A549 (cell line): Measurements from ENCODE around the gene PCGF2. TPM values are rescaled to one million over a fixed set of nuclear protein-coding genes. Genes with fewer than 3 reads are reported as not detected.

Source experiments
- ATAC-seq, 2 experiments: fragments of 200-7000 bp in 1 of 2; fragments of >200 bp in 1 of 2; cut with Nextera tagmentation in 1 of 2; cut with Tn5 transposase in 1 of 2; 3 replicates each; pipeline versions ENCODE4 v1.8.0 to v1.9.1; 2018 to 2020; ENCODE audit warnings: mild to moderate bottlenecking in 1 of 2, moderate library complexity in 1 of 2
- CTCF ChIA-PET: fragments of 300-600 bp; sonication (Branson Sonifier 250); formaldehyde crosslinking; extraction: SDS; loops from one replicate; lab custom pipeline; 2021; ENCODE audit warnings: antibody characterized with exemption, inconsistent platforms; lab: Yijun Ruan, JAX
- POLR2A ChIA-PET: fragments of 350-600 bp; formaldehyde crosslinking; extraction: SDS; loops from one replicate; lab custom pipeline; 2021; ENCODE audit warnings: antibody characterized with exemption, inconsistent platforms; lab: Yijun Ruan, JAX
- DNase-seq, 2 experiments: peaks; one replicate each; pipeline versions ENCODE4 v3.0.0 to v3.0.0-alpha.2; 2011 to 2016; ENCODE audit warnings: low read depth in 1 of 2, low spot score in 1 of 2
- FAIRE-seq: peaks from 2 replicates; lab custom pipeline; 2011; peaks lifted over from hg19 to GRCh38; lab: Jason Lieb, UNC
- H3K27ac ChIP-seq, 2 experiments: fragments of >200 bp; sonication (Bioruptor Twin); formaldehyde crosslinking; 3 replicates each; pipeline ENCODE4 v1.5.1; 2016 to 2017
- H3K4me1 ChIP-seq: fragments of >200 bp; sonication (Bioruptor Twin); formaldehyde crosslinking; 3 replicates; pipeline ENCODE4 v1.6.1; 2016
- H3K4me2 ChIP-seq: fragments of >200 bp; sonication (Bioruptor Twin); formaldehyde crosslinking; 3 replicates; pipeline ENCODE4 v1.6.1; 2016
- H3K4me3 ChIP-seq: fragments of >200 bp; sonication (Bioruptor Twin); formaldehyde crosslinking; 3 replicates; pipeline ENCODE4 v1.5.1; 2016
- H3K9me3 ChIP-seq: fragments of >200 bp; sonication (Bioruptor Twin); formaldehyde crosslinking; 3 replicates; pipeline ENCODE4 v1.6.1; 2016
- BCL3 ChIP-seq: fragments of >200 bp; sonication (Bioruptor Twin); formaldehyde crosslinking; IDR thresholded peaks from 3 replicates; pipeline ENCODE4 v1.6.1; 2016
- BHLHE40 ChIP-seq: IDR thresholded peaks from 2 replicates; pipeline ENCODE4 v1.6.1; 2012; ENCODE audit warnings: low read depth, low read length, inconsistent platforms
- E2F6 ChIP-seq: IDR thresholded peaks from 2 replicates; pipeline ENCODE4 v1.6.1; 2012; ENCODE audit warnings: low read depth, borderline replicate concordance
- ELK1 ChIP-seq: fragments of 150-350 bp; IDR thresholded peaks from 2 replicates; pipeline ENCODE4 v1.6.1; 2014; ENCODE audit warnings: low read depth, mild to moderate bottlenecking, low read length
- EP300 ChIP-seq, 2 experiments: fragments of >200 bp; sonication (Bioruptor Twin); formaldehyde crosslinking; IDR thresholded peaks; 2 replicates in 1 of 2; 3 replicates in 1 of 2; pipeline ENCODE4 v1.6.1; 2016 to 2017
- HMGXB4 ChIP-seq: fragments of 250-450 bp; sonication (Bioruptor Pico); IDR thresholded peaks from 2 replicates; pipeline ENCODE4 v1.5.0; 2021; ENCODE audit warnings: mild to moderate bottlenecking, moderate library complexity, borderline replicate concordance
- KDM1A ChIP-seq: fragments of 200-600 bp; sonication (generic); IDR thresholded peaks from 2 replicates; pipeline ENCODE4 v1.6.1; 2016; ENCODE audit warnings: low read depth, mild to moderate bottlenecking
- MYC ChIP-seq: IDR thresholded peaks from 2 replicates; pipeline ENCODE4 v1.6.1; 2012; ENCODE audit warnings: mild to moderate bottlenecking, inconsistent platforms, low read length, improper control_type of control experiment, borderline replicate concordance
- POLR2AphosphoS2 ChIP-seq: conservative IDR thresholded peaks from 2 replicates; pipeline ENCODE4 v1.6.1; 2012; ENCODE audit warnings: low read length, improper control_type of control experiment, inconsistent platforms
- RAD21 ChIP-seq, 2 experiments: fragments of >200 bp in 1 of 2; sonication (Bioruptor Twin) in 1 of 2; formaldehyde crosslinking in 1 of 2; IDR thresholded peaks in 1 of 2; conservative IDR thresholded peaks in 1 of 2; 2 replicates in 1 of 2; 3 replicates in 1 of 2; pipeline ENCODE4 v1.6.1; 2012 to 2018; ENCODE audit warnings: inconsistent platforms in 1 of 2
- RARB ChIP-seq: fragments of 250-450 bp; sonication (Bioruptor Pico); IDR thresholded peaks from 2 replicates; pipeline ENCODE4 v1.8.0; 2021; ENCODE audit warnings: mild to moderate bottlenecking, moderate library complexity
- REST ChIP-seq: fragments of 200-600 bp; sonication (generic); IDR thresholded peaks from 2 replicates; pipeline ENCODE4 v1.6.1; 2016; ENCODE audit warnings: antibody characterized with exemption, mild to moderate bottlenecking, moderate library complexity
- SMC3 ChIP-seq: fragments of >200 bp; sonication (Bioruptor Twin); formaldehyde crosslinking; IDR thresholded peaks from 3 replicates; pipeline ENCODE4 v1.6.1; 2018; ENCODE audit warnings: inconsistent platforms
- ZC3H11A ChIP-seq: fragments of 450-650 bp; IDR thresholded peaks from 2 replicates; pipeline ENCODE4 v1.6.1; 2014; ENCODE audit warnings: antibody characterized with exemption, mild to moderate bottlenecking
- WGBS: methylation state at CpG from one replicate; pipeline ENCODE4 v1.1.6; 2017; ENCODE audit errors: missing lambda C conversion rate; 5-methylcytosine and 5-hydroxymethylcytosine counted together
- polyA plus RNA-seq, 4 experiments: library from polyadenylated mRNA; depleted of rRNA in 3 of 4; stranded (reverse); fragments of >200 nt; fragmentation: RNase III in 1 of 4; extraction: RNeasy Plus Mini Kit Qiagen cat#74134 plus additional on column Dnase treatment in 1 of 4; gene quantifications; 2 replicates in 3 of 4; 3 replicates in 1 of 4; pipeline ENCODE4 v1.2.3, GENCODE V29; 2011 to 2017

The PCGF2 gene
- polyA plus RNA-seq, 2 of the 4 experiments (the other 2 are of a cell fraction), result 19.9 to 43.6 TPM

GRCh38 chr17:38745545-38745944 is 2.6 kb downstream of the PCGF2 start:
- no peak overlapping the region for H3K4me3 ChIP-seq
- no peak for TF ChIP-seq ZC3H11A
- TF ChIP-seq MYC, result no peak
- no peak for TF ChIP-seq E2F6
- TF ChIP-seq BHLHE40, result no peak
- TF ChIP-seq ELK1, result no peak
- TF ChIP-seq POLR2AphosphoS2, result no peak
- no peak for TF ChIP-seq HMGXB4 (CRISPR knock-in tag)
- ChIA-PET POLR2A (no interaction called here), CTCF (interaction anchor here (1.0 to 5.8 kb wide), 6 partner anchors 9 to 77 kb away, joined by 3 to 107 read pairs (median 4); partner anchors contain the start of gene CISD3)
- peak overlapping the region in 1 of 2 experiments; percentile 98; a peak in 2 of 6 replicates for H3K27ac ChIP-seq
- H3K4me2 ChIP-seq, result peak overlapping the region; percentile 82; the same call in 2 of the 3 replicates
- no peak for DNase-seq
- no peak for FAIRE-seq
- H3K9me3 ChIP-seq, result no peaks in the 10 kb centered on the region
- WGBS, result 68% methylated on average over 4 of the region's 4 CpGs
- ATAC-seq, result no peak
- H3K4me1 ChIP-seq, result peaks cover 41% of the 10 kb centered on the region

GRCh38 chr17:38743556-38744171 is 4.5 kb downstream of the PCGF2 start:
- WGBS, result 87% methylated on average over 4 of the region's 4 CpGs
- Histone ChIP-seq H3K9me3 (no peaks in the 10 kb centered on the region), H3K4me2 (no peak overlapping the region), H3K4me3 (no peak overlapping the region)
- no peak for DNase-seq
- CTCF ChIA-PET, result interaction anchor here (0.7 to 5.8 kb wide), 3 partner anchors 8 to 209 kb away, joined by 3 to 107 read pairs (median 3); no protein-coding TSS in a partner anchor
- no peak for TF ChIP-seq RARB (CRISPR knock-in tag)
- no peak for TF ChIP-seq EP300 (IDR thresholded peaks at IDR 0.05)
- TF ChIP-seq SMC3, result no peak
- TF ChIP-seq KDM1A, result no peak
- no peak for TF ChIP-seq REST
- no peak for TF ChIP-seq BCL3
- TF ChIP-seq RAD21 (conservative IDR thresholded peaks at IDR 0.05 in 1 of 2, IDR thresholded peaks at IDR 0.05 in 1 of 2), result no peak
- TF ChIP-seq, all 56 proteins: peak for 0
- Histone ChIP-seq H3K4me1 (peaks cover 36% of the 10 kb centered on the region), H3K27ac (0 out of 6 replicates have a peak overlapping the region, but pooled peaks of 1 of the 2 experiments have one; percentile 7)
- POLR2A ChIA-PET, result no interaction called here
- FAIRE-seq (no peak), ATAC-seq (no peak)
